Stimulated activated CD4-positive, alpha-beta T cell treated with anti-CD3 and anti-CD28 coated beads, Interleukin-4, amount 100 ng/mL, for 4 hours (primary cell): ENCODE results near the gene CENPP.

ENCODE experiments used
- DNase-seq, 2 experiments: peaks; one replicate each; pipeline ENCODE4 v3.0.0-alpha.2; 2020

The CENPP gene

GRCh38 chr9:92325269-92325990 is at the start of gene CENPP, which contains the start of gene NOL8:
CENPP (plus strand) TSS chr9:92325953.
NOL8 (minus strand) TSS chr9:92325350; CDS start chr9:92324161, 1,189 bp downstream.
- peak; percentile 73 to 81 for DNase-seq

- no peak for DNase-seq
Measured at GRCh38 chr9:92276331-92277032, 49.3 kb upstream of the CENPP start.

DNA sequence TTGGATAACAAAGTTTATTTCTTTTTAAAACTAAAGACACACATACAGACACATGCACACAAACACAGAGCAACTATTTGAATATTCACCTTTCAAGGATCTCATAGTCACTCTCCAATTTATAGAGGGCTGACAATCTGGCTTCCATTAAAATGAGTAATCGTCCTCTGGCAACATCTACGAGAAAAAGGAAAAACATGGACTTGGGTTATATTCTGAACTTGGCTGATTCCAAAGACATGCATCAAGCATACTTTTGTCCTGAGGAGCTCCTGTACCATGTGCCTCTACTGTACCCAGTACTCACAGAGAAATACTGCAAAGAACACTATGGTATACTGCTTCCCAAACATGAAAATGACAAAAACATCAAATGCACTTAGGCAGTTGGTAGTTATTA is 47.6 kb upstream of the CENPP start:
- DNase-seq, result no peak

- no peak for DNase-seq
Measured at GRCh38 chr9:92279302-92279701, 46.5 kb upstream of the CENPP start.

DNA sequence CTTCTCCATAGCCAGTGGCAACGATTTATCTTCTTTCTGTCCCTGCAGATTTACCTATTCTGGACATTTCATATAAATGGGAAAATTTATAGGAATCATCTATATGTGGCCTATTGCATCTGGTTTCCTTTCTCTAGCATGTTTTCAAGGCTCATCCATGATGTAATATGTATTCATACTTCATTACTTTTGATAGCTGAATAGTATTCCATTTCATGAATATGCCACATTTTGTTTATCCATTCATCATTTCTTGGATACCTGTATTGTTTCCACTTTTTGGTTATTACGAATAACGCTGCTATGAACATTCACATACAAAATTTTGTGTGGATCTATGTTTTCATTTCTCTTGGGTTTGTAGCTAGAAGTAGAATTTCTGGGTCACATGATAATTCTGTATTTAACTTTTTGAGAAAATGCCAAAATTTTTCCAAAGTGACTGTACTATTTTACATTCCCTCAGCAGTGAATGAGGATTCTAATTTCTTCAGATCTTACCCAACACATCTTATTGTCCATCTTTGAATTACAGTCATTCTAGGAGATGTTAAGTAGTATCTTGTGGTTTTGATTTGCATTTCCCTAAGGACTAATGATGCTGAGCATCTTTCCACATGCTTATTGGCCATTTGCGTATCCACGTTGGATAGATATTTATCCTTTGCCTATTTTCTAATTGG is 35.9 kb upstream of the CENPP start:
- DNase-seq, result no peak

DNA sequence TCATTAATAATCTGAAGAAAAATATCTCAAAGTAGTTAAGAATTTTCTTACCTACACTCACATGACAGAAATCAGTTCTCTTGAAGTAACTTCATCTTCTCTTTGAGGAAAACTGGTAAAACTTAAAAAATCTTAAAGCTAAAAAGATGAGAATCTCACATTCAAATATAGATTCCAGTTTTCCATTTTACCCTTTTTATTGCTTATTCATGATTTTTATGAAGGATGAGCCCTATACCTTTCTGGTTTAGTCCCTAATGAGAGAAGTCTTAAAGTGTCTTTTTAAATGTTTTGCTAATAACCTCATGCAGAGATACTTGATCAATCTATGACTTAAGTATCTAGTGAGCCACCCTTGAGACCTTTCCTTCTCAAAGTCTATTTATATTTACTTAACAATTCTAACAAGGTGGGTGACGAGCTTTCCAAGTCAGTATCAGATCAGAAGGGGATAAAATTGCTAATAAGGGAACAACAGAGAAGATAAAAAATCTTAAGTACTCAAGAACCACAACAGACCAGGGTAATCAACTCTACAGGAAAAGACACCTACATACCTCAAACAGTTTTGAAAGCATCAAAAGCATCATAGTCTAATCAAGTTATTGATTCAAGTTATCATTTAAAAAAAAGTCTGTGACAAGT is 34.8 kb upstream of the CENPP start:
- DNase-seq, result no peak

- no peak for DNase-seq
Measured at GRCh38 chr9:92291577-92291976, 34.2 kb upstream of the CENPP start.

GRCh38 chr9:92292338-92293074 is 33.2 kb upstream of the CENPP start:
- DNase-seq, result no peak

DNA sequence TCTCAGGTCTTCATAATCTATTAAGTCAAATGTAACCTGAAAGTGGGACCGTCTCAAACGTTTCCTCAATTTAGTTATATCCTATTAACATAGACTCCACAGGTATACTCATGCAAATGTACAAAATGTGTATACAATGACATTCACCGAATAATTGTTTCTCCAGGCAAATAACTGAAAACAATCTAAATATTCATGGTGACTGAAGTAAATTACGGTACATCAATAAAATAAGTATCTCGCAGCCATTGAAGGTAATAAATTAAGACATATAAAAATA is 32.7 kb upstream of the CENPP start:
- no peak for DNase-seq

DNA sequence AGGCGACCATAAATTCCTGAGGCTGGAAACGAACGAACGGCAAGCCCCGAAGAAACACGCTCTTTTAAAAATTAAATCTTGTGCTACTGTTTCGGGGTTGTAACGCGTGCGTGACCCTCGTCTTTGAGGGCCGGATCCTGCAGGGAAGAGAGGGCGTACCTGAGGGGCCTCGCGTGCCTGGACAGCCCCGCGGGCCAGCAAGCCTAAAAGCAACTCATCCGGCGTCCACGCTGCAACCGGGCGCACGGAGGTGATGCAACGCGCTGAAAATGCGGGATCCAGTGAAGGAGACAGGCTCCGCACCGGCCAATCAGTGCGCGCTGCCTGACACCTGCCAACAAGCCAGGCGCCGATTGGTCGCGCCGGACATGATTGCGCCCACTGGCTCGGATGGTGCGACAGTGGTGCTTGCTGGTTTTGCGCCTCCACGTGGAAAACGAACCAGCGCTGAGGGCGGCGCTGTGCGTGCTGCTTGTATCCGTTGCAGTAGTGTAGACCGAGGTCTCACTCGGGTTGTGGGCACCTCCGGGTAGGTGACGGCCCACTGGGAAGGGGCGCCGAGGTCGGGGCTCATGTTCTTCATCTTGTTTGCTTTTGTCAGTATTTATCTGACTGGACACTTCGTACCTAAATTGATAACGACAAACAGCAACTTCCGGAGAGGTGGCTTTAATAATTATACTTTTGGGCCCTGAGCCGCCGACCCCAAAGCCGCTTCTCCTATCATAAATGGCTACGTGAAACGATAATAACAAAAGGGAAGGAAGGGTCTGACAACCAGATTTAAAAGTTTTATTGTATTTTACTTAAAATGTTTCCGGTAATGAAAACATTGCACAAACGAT is 32.1 kb upstream of the CENPP start, which contains the start of gene IARS1:
Gene IARS1 (minus strand): TSS at position 246 of the 845 bp plus-strand sequence. CDS start 4,278 bp downstream, outside the sequence.
- peak; percentile 99 to 100 for DNase-seq

- peak in 1 of 2 experiments; percentile 4 for DNase-seq
Measured at GRCh38 chr9:92294297-92294676, 31.5 kb upstream of the CENPP start.

DNA sequence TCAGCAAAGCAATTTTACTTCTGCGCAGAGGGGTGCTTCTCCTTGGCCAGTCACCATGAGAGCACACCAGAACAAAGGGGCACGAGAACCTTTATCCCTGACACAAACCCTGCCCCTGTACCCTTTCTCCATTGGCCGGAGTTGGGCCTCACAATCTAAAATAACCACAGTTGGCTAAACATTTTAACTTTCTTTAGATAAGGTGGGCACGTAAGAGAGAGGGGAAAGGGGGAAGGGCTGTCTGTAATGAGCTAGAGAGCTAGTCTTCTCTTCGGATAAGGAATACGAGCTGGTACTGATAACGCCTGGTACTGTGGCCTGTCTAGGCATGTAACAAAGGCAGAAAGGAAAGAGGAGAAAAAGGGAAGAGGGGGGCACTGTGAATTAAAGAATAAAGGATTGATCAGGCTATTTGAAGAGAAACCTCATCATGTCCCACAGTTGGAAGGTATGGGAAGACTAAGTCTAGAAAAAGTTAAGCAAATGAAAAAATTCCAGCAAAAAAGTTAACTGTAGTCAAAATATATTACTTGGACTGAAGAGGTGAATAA is 30.4 kb upstream of the CENPP start:
- no peak for DNase-seq

DNA sequence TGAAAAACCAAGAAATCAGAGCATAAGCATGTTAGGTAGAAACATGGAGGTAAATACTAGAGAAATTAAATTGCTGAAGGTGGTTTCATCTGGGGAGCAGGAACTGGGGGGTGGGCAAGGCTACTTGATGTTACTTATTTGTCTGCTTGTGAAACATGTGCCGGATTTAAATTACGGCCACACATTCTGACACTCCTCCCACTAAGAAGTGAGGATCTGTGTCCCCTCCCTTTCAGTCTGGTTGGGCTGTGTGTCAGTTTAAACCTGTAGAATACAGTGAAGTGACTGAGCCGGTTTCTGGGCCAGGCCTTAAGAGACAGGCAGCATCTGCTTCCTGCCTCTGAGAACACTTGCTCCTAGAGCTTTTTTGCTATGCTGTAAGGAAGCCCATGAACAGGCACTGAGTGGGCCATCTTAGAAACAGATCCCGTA is 29.9 kb upstream of the CENPP start:
- no peak for DNase-seq

DNA sequence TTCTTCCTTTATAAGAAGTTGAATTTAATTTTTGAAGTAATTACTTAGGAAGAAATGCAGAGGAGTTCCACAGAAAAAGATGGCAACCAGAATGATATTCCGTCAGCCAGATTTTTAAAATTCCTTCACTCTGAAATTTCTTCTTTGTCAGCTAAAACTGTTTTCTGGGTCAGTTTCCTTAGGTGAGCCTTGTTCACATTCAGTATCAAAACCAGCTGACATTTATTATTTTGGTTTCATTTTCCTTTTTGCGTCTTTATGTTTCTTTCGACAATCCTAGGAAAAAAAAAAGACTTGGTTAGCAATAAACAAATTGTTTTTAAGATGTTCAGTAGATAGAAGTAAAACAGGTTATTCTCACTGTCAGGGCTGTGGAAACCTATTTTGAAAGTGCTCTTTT is 28.1 kb upstream of the CENPP start:
- no peak for DNase-seq

DNA sequence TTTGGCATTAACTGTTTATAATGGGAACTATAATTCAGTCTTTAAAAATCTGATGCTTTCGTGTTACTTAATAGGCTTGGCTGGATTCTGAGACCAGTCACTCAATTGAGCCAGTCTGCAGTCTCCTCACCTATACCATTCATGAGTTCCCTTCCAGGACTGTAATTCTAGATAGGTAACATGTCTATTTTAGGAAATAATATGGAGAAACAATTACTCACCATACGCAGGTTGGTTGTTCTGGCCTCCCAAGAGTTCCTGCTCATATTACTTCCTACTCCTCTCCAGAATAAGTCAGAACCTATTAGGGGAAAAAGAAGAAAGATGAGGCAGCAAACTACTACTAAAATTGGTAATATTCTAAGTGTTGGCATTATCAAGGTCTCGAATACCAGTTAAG is 27.7 kb upstream of the CENPP start:
- DNase-seq, result no peak

GRCh38 chr9:92299116-92299515 is 26.6 kb upstream of the CENPP start:
- no peak for DNase-seq

DNA sequence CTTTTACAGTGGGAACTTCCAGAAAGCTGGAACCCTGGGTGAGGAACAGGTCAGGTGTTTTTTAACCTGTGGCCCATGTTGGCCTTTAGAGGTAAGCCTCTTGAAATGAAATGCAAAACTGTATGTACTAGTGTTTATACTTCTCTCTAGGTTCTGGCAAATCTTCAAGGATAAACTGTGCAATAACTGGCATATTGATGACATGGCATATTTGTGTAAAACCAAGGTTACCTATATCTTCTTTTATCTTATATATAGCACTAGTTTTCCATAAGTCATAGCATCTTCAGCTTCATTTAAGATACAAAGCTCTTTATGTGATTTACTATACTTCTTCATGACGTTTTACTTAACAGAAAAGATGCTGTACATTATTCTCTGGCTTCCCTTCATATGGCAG is 24.8 kb upstream of the CENPP start:
- no peak for DNase-seq

DNA sequence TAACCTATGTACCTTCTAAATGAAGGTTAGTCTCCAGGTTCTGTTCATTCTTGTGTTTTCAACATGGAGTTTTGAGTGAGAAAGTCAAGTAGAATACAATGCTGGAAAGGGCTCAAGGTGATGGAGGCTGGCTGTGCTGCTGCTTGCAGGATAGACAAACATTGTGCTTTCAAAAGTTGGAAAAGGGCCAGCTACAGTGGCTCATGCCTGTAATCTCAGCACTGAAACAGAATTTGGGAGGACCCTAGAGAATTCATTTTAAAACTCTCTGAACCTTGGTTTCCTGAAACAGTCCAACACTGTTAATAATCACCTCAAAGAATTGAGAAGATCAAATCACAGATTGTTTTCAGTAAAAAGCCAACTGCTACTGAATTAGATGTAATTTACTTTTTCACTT is 16.9 kb upstream of the CENPP start:
- DNase-seq, result no peak

GRCh38 chr9:92310562-92310961 is 15.2 kb upstream of the CENPP start:
- DNase-seq, result no peak

DNA sequence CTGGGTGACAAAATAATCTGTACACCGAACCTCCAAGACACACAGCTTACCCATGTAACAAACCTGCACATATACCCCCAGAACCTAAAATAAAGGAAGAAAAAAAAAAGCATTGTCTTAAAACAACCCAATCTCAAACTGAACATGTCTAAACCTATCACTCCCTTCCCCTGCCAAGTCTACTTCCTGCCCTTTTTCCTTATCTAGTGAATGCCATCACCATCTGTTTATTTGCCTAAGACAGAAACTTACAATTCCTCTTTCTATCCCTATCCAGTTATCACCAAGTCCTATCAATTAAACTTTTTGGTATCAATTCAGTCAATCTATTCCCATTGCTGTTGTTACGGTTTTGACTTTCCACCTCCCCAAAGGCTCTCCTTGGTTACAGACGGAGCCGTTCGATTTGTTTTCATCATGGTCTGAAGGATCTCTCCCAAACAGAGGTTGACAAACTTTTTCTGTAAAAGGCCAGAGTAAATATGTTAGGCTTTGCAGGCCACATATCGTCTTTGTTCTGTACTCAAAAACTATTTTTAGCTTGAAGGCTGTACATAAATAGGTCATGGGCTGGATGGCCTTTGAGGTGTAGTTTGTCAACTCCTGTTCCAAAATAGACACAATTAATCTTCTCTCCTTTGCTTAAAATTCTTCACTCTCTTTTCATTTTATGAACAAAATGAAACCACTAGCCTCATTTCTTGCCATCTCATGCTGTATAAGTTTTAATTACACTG is 12.7 kb upstream of the CENPP start:
- no peak for DNase-seq

- DNase-seq, result no peak
Measured at GRCh38 chr9:92313624-92314012, 12.1 kb upstream of the CENPP start.
